ENCODE results near the gene HS3ST1. TPM values are rescaled to one million over a fixed set of nuclear protein-coding genes. Genes with fewer than 3 reads are reported as not detected.

Gene HS3ST1
- 3.2 TPM for total RNA-seq

DNA sequence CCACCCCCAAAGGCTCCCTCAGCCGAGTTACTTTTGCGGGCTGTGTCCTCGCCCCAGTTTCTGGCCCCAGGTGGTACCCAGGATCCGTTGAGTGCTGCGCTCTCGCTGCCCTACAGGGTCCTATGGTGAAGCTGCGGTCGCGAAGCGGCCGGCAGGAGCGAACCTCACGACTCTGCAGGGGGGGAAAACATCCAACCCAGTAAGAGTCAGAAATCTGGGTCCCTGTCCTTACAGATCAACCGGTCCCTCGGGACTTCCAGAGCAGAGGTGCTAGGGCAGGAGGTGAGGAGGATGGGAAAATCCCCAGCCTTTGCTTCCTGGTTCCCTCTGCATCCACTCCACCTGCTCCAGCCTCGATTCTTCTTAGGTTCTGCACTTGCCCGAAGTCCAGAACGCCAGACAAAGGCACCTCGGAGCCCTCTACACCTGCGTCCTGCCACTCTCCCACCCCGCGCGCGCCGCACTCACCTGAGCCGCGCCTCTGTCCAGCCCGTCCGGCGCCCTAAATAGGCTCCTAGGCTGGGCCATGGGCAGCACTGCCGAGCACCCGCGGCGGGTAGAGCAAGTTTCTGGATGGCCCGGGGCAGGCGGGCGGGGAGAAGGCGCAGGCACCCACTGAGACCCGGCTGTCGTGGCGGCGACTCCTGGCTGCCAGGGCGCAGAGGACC lies at the start of gene HS3ST1:
Gene HS3ST1 (minus strand): TSS at position 664 of the 668 bp plus-strand sequence. CDS start 28,889 bp downstream, outside the sequence.
- intact Hi-C loops (cut with DNase I): no loop called here
- peak; percentile 24 for ATAC-seq
- no peak for DNase-seq (ENCODE audit: low spot score)

DNA sequence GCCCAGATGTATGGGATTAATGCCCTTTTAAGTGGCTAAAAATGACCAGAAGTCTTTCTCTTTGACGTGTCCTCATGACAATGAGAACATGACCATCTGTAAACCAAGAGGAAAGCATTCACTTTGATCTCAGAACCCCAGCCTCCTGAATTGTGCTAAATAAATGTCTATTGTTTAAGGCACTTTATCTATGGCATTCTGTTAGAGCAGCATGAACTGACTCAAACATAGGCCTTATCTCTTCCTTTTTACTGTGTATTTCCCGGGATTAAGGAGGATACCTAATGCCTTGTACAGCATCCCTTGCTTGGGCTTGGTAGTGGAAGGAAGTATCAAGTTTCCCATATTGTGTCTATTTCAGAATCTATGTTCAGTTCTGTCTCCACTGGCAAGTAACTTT lies 47.2 kb upstream of the HS3ST1 start:
- ATAC-seq: no peak
- intact Hi-C loops (cut with DNase I): no loop called here

DNA sequence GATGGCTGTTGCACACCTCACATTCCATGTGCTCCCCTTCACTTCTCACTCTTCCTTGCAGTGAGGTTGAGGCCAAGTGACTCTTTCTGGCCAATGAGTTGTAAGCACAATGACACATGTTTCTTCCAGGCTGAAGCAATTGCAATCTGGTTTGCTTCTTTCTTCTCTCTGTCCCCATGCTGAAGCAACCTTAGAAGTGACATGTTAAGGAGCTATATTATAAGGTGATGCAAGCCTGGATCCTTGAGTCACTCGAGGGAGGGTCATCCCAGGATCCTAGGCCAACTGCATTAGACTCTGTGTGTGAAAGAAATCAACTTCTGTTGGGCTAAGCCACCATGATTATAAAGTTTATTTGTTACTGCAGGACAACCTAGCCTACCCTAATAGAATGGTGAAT lies 45.5 kb upstream of the HS3ST1 start:
- ATAC-seq: no peak

More for the DNA sequence above, 47.2 kb upstream of the HS3ST1 start:
- DNase-seq (ENCODE audit: low spot score): no peak

DNA sequence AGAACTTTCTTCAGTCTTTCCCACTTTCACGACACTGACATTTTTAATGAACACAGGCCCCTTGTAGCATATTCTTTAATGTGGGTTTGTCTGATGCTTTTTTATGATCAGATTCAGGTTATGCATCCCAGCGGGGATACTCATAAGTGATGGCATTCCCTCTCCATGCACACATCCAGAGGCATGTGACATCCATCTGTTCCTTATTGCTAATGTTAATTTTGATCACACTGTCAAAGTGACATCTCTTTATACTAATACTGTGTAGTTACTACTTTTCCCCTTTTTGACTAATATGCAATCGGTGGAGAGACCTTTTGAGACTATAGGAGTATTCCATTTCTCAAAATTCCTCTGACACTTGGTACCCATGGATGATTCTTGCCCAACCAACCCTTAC lies 43.8 kb upstream of the HS3ST1 start:
- intact Hi-C loops (cut with DNase I): no loop called here
- no peak for DNase-seq (ENCODE audit: low spot score)
- ATAC-seq: no peak

More for the DNA sequence above, 45.5 kb upstream of the HS3ST1 start:
- intact Hi-C loops (cut with DNase I): no loop called here
- DNase-seq (ENCODE audit: low spot score): no peak

DNA sequence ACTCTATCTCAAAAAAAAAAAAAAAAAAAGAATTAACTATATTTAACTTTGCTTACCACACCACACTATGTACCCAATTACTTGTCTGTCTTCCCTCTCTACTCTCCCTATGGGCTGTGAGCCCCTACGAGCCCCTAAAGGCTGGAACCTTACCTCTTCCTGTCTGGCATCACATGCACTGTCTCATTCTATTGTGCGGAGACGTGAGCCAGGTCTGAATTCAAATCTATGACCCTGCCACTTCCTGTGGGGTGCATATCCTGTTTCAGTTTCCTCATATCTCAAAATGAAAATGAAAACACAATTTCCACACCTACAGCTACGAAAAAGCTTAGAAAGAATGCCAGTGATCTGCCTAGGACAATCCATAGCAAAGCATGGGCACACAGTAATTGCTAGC lies 42.9 kb upstream of the HS3ST1 start:
- intact Hi-C loops (cut with DNase I): no loop called here
- DNase-seq (ENCODE audit: low spot score) (no peak), ATAC-seq (peak; percentile 84)

DNA sequence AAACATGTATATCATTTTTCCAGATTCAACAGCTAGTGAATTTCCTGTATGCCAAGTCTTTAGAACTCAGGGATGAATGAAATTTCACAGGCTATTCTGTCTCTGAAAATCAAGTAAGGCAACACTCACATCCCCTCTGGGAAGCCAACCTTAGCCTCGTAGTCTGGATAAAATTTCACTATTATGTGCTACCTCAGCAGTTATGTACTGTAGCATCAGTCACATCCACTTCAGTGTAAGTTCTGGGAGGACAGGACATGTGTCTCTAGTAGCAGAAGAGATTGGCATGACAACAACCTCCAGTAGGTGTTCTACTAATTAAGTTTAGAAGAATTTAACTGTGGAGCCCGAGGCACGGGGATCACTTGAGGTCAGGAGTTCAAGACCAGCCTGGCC lies 42.4 kb upstream of the HS3ST1 start:
- intact Hi-C loops (cut with DNase I): no loop called here
- DNase-seq (ENCODE audit: low spot score): no peak
- no peak for ATAC-seq

DNA sequence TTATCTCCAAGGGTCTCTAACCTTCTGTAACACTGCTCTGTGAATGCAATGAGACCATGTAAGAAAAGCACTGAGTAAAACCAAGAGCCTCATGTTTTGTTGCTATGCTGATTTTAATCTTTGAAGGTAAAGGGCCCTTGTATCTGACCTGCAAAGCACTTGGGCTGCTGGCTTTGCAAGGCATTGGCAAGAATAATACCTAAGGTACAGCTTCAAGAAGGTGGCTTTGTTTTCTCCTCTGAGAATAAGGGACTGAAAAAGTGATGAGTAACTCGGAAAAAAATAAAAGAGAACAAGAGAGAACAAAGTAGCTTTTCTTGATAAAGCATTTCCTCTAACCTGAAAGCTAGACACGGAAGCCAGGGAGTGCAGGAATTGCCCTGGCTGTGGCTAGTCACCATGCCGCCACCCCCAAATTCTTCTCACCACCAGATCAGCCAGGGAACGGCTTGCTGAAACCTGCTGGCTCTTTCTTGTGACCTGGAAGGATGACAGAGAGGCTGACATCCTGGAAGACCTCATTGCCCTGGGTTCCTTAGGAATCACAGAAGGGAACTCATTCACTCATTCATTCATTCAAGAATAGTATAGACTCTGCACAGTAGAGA lies 41.8 kb upstream of the HS3ST1 start:
- ATAC-seq (no peak), DNase-seq (ENCODE audit: low spot score) (no peak)
- intact Hi-C loops (cut with DNase I): no loop called here

DNA sequence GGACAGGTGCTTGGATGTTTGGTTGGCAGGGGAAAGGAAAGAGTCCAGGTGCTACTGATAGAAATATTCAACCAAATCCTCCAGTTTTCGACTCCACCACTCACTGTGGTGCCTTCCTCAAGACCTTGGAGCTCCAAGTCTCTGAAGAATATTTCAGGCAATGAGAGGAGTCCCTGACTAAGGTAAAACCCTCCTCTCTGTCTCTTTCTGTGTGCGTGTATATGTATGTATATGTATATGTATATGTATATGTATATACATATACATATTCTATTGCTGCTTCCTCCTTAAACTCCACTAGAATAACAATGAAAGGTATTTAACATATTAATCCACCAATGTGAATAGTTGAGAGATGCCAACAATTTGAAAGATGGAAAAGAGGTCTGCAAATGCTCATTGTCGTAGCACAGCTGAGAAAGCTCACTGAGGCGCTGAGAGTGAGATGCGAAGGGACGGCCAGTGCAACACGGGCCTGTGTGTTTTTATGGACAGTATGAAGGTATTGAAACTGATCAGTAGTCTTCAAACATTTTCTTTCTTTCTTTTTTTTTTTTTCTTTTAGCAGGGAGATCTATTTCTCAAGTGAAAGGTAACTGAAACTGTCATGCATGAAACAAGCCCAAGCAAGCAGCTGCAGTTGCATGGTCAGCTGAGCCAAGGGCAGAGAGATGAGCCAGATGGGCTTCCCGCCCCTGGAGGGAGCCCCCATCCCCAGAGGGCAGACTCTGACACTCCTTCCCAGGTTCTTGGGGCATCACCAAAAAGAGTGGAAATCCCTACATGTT lies 41.1 kb upstream of the HS3ST1 start:
- DNase-seq (ENCODE audit: low spot score) (no peak), ATAC-seq (no peak)
- intact Hi-C loops (cut with DNase I): no loop called here

DNA sequence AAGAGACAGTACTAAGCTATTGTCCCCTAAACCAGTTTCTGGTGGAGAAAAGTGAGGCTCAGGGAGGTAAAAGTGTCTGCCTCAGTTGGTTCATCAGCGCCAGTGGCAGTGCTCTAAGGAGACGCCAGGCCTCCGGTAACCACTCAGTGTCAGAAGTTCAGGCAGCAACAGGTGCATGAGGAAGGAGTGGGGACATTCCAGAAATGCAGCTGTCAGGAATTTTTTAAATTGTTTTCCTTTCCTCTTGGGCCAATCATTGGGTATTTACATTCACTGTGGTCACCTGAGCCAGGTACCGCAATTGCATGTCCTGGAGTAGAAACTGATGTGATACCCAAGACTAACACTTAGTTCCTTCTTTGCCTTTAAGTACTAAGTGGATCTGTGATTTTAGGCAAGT lies 40.2 kb upstream of the HS3ST1 start:
- intact Hi-C loops (cut with DNase I): no loop called here
- DNase-seq (ENCODE audit: low spot score): no peak
- ATAC-seq: no peak

DNA sequence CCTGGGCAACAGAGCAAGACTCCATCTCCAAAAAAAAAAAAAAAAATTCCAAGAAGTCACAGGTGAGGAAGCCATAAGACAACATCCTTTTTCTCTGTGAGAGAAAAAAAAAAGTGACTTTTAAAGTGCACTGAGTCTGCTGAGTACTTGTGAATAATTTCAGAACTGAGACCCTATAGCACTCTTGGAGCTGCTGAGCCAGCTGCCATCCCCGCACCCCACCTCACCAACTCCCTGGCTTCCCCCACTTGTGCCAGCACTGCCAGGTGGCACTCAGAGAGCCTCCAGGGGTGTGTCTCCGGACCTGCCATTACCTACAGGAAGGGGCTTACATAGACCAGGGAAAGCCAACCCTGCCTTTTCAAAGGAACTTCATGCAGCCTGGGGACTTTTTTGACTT lies 39.2 kb upstream of the HS3ST1 start:
- ATAC-seq: no peak
- intact Hi-C loops (cut with DNase I): no loop called here
- DNase-seq (ENCODE audit: low spot score): no peak

DNA sequence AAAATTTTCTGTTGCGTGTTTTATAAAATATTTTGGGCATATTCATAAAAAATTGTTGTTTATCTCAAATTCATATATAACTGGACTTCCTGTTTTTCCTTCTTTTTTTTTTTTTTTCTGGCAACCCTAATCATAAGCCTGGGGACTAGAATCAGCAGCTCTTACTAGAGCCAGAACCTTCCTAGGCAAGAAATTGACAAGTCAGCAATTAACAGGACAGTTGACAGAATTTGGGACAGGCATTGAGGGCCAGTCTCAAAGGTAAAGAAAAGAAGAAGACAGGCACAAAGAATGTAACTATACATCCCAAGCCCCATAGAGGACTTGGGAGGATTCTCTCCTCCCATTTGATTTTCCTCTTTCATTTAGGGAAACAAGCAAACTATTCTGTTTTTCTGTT lies 35.0 kb upstream of the HS3ST1 start:
- no peak for DNase-seq (ENCODE audit: low spot score)
- ATAC-seq: no peak
- intact Hi-C loops (cut with DNase I): no loop called here

DNA sequence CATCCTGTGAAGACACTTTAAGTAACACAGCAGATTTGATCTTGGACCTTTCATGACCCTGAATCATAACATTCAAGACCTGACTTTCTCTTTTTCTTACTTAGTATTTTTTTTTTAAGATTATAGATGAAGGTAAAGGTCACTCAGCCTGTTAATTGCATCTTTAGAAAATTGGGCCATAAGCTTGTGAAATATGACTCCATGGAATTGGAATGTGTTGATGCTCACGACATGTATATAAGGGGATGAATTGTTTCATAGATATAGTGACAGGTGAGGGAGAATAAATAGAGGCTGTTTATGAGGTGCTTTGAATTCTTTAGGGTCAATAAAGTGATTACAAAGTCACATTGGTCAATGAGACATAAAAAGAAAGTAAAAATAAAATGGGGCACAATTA lies 27.7 kb upstream of the HS3ST1 start:
- no peak for ATAC-seq
- DNase-seq (ENCODE audit: low spot score): no peak
- intact Hi-C loops (cut with DNase I): no loop called here

DNA sequence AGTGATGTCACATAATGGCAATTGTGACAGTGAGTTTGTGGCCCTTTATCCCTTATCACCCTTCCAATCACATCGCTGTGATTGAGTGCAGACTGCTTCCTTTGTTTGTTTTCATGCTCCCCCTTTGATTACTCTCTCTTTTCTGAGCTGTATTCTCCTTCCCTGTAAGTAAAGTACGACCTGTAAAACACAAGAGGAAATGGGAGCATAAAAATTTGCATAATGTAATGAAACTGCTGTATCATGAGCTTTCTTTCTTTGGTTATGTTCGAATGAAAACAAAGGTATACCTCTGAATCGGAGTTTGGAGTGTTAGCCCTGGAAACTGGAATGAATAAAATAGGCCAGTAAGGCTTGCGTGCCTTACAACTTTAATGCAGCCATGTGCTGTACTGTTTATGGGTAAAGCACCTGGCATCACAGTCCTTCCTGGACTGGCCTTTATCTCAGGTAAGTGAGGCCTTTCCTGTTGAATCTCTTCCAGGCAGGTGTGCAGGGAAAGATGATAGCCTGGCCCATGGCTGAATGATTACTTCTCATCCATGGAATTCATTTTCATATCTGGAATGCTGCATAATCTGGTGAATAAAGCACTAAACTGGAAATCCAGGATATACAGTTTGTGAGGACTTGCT lies 26.6 kb upstream of the HS3ST1 start:
- ATAC-seq: no peak
- intact Hi-C loops (cut with DNase I): no loop called here

DNA sequence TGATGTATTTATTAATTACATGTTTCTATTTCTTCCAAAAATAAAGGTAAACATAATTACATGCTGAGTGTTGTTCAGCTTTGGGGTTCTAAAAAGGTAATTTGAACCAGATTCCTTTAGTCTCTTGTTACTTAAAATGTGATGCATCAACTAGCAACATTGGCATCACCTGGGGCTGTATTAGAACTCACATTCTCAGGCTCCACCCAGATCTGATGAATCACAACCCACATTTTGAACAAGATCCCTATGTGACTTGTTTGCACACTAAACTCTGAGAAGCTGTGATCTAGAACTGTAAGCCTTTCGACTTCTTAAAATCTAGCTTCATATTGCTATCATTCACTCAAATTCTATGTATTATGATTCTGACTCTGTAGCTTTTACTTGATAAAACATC lies 23.0 kb upstream of the HS3ST1 start:
- DNase-seq (ENCODE audit: low spot score): no peak
- ATAC-seq: no peak
- intact Hi-C loops (cut with DNase I): loop anchor here (5.0 kb wide), 1 partner anchor 1871 kb away; no protein-coding TSS in a partner anchor

More for the DNA sequence above, 26.6 kb upstream of the HS3ST1 start:
- no peak for DNase-seq (ENCODE audit: low spot score)

DNA sequence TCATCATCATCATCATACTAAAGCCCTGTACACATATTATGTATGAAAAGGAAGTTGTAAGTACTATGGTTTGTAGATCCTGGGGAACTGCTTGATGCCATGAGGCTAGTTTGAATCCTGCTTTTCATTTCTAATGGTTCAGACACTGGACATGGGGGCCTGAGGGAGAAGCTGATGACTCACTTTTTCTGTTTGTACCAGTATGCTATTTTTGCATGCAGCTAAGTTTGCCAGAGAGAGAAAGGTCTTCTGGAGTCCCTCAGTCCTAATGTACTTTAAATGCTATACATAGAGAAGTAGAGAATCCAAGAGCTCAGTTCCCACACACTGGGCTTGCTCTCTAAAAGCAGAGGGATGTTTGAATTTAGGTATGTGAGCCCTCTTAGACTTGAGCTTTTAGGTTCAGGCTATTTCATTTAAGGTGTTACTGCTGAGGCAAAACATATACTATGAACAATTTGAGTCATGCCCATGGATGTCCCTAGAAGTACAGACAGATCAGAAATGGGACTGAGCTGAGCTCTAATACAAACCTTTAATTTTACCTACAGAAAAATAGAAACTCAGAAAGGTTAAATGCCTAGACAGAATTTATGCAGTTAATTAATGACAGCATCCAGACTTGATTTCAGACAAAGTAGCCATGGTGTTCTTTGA lies 17.6 kb upstream of the HS3ST1 start:
- ATAC-seq (no peak), DNase-seq (ENCODE audit: low spot score) (no peak)
- intact Hi-C loops (cut with DNase I): no loop called here

DNA sequence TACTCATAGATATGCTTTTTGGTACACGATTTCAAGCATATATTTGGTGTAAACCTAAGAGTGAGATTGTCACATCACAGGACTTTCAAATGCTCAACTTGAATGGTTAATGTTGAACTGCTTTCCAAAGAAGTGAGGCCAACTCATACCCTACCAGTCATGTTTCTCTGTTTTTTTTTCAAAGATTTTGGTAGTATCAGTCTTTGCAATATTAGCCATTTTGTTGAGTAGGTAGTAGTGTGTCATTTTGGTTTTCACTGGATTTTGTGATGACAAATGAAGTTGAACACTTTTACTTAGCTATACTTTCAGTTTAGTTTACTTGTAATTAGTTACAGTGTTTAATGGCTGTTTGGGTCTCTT lies 12.5 kb upstream of the HS3ST1 start:
- no peak for ATAC-seq
- intact Hi-C loops (cut with DNase I): no loop called here

DNA sequence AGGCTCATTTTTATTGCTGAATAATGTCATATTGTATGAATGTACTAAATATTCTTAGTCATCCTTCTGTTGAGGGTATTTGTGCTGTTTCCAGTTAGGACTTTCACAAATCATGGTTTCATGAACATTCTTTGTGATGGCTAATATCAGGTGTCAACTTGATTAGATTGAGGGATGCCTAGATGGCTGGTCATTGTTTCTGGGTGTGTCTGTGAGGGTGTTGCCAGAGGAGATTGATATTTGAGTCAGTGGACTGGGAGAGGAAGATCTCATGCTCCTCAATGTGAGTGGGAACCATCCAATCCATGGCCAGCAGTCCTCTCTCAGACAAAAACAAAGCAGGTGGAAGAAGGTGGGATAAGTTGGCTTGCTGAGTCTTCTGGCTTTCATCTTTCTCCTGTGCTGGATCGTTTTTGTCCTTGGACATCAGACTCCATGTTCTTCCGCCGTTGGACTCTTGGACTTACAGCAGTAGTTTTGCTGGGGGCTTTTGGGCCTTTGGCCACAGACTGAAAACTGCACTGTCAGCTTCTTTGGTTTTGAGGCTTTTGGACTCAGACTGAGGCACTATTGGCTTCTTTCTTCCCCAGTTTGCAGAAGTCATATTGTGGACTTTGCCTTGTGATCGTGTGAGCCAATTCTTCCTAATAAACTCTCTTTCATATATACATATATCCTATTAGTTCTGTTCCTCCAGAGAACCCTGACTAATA lies 11.9 kb upstream of the HS3ST1 start:
- ATAC-seq (no peak), DNase-seq (ENCODE audit: low spot score) (no peak)
- intact Hi-C loops (cut with DNase I): no loop called here

More for the DNA sequence above, 12.5 kb upstream of the HS3ST1 start:
- DNase-seq (ENCODE audit: low spot score): no peak

DNA sequence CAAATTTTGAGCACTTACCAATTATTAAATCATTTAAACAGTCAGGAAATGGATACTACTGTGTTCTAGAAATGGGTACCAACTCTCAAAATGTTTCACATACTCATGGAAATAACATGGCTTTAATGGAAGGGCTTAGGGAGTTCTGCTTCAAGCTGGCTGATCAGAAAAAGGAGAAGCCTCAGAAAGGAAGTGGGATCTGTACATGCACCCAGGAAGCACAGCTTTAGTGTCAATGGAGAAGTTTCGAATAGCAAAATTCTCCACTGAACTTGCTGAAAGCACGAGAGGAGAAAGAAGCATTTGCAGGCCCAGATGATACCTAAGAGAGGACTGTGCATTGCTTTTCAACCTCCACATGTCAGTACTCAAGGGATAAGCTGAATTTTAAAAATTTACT lies 11.1 kb upstream of the HS3ST1 start:
- intact Hi-C loops (cut with DNase I): no loop called here
- DNase-seq (ENCODE audit: low spot score): no peak
- ATAC-seq: no peak

DNA sequence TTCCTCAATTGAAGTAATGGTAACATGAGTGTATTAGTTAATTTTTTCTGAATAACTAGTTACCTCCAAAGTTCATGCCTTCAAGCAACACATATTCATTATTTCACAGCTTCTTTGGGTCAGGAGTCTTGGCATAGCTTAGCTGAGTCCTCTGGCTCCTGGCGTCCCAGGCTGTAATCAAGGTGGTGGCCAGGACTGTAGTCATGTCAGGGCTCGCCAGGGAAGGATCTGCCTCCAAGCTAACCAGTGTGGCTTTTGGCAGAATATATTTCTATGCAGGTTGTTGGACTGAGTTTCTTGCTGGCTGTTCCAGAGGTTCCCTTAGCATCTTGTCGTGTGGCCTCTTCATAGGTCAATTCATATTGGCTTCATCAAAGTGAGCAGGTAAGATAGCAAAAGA lies 10.0 kb upstream of the HS3ST1 start:
- ATAC-seq (no peak), DNase-seq (ENCODE audit: low spot score) (no peak)
- intact Hi-C loops (cut with DNase I): no loop called here

Measured in sciatic nerve (tissue), 2 donors.